IPS-18a (cell line): Measurements from ENCODE around the gene CT45A1.
"Not testable (repeated sequence)": the region's sequence is repeated elsewhere in the genome, so short reads cannot be mapped to it uniquely, and the experiment has no call there.

Source experiments
- H3K27ac ChIP-seq: one replicate; pipeline ENCODE4 v1.5.1; 2013; ENCODE audit warnings: low read length
- H3K27me3 ChIP-seq: one replicate; pipeline ENCODE4 v1.6.1; 2013; ENCODE audit warnings: mild to moderate bottlenecking, low read length; ENCODE audit not compliant: control insufficient read depth, insufficient read depth
- H3K36me3 ChIP-seq: one replicate; pipeline ENCODE4 v1.6.1; 2013; ENCODE audit warnings: low read depth, low read length; ENCODE audit not compliant: control insufficient read depth
- H3K4me1 ChIP-seq: one replicate; pipeline ENCODE4 v1.6.1; 2013; ENCODE audit warnings: low read depth, low read length; ENCODE audit not compliant: control insufficient read depth
- H3K4me3 ChIP-seq: one replicate; pipeline ENCODE4 v1.5.1; 2013; ENCODE audit warnings: low read length
- H3K9ac ChIP-seq: one replicate; pipeline ENCODE4 v1.6.1; 2013; ENCODE audit warnings: mild to moderate bottlenecking, low read length, moderate library complexity
- H3K9me3 ChIP-seq: one replicate; pipeline ENCODE4 v1.6.1; 2013; ENCODE audit warnings: low read depth, low read length; ENCODE audit not compliant: control insufficient read depth

Gene CT45A1

GRCh38 chrX:135744739-135745138 lies 31.3 kb downstream of the CT45A1 start:
- H3K27ac ChIP-seq, H3K36me3 ChIP-seq, H3K4me3 ChIP-seq, H3K9me3 ChIP-seq, H3K27me3 ChIP-seq, H3K9ac ChIP-seq, H3K4me1 ChIP-seq: not testable (repeated sequence)

DNA sequence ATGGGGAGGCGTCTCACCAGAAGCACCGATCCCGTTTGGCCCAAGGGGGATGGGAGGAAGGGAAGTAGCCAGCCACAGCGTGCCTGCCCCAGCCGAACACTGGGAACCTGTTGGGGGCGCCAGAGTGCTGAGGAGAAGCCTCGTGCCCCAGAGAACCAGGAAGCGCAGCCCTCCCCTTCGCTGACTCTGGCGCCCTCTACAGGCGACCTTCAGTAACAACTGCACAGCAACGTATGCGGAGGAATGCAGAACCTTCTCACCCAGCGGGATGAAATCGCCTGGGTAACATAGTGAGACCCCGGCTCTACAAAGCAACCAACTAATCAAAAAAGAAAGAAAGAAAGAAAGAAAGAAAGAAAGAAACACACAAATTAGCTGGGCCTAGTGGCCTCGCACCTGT lies 54.7 kb downstream of the CT45A1 start, which contains the start of gene CT45A3:
Gene CT45A3 (minus strand): TSS at position 101 of the 400 bp plus-strand sequence. CDS start 3,747 bp downstream, outside the sequence.
- not testable (repeated sequence) for H3K36me3 ChIP-seq, H3K4me1 ChIP-seq, H3K27ac ChIP-seq, H3K27me3 ChIP-seq, H3K9ac ChIP-seq, H3K9me3 ChIP-seq, H3K4me3 ChIP-seq
